Keratinocyte (primary cell): Measurements from ENCODE around the gene SRGN. TPM values are rescaled to one million over a fixed set of nuclear protein-coding genes. Genes with fewer than 3 reads are reported as not detected.

Source experiments
- DNase-seq: peaks from one replicate; pipeline ENCODE4 v3.0.0-alpha.2; 2011; ENCODE audit warnings: low read depth, missing footprints, low spot score
- FAIRE-seq: peaks from 2 replicates; lab custom pipeline; 2011; peaks lifted over from hg19 to GRCh38; lab: Jason Lieb, UNC
- H2AFZ ChIP-seq: 2 replicates; pipeline ENCODE4 v1.6.0; 2012; ENCODE audit warnings: low read length, control low read depth, inconsistent platforms; ENCODE audit not compliant: control insufficient read depth
- H3K27ac ChIP-seq: 2 replicates; pipeline ENCODE4 v1.5.1; 2011; ENCODE audit warnings: low read length; ENCODE audit not compliant: control insufficient read depth, insufficient read depth
- H3K27me3 ChIP-seq: 3 replicates; pipeline ENCODE4 v1.6.0; 2011; ENCODE audit warnings: low read length; ENCODE audit not compliant: control insufficient read depth, insufficient read depth; ENCODE audit errors: extremely low read depth
- H3K36me3 ChIP-seq, 2 experiments: 2 replicates in 1 of 2; 3 replicates in 1 of 2; pipeline ENCODE4 v1.5.1; 2011; ENCODE audit warnings: low read length in 2 of 2, mild to moderate bottlenecking in 1 of 2; ENCODE audit not compliant: control insufficient read depth in 2 of 2, insufficient read depth in 2 of 2; ENCODE audit errors: extremely low read depth in 1 of 2
- H3K4me1 ChIP-seq: 3 replicates; pipeline ENCODE4 v1.5.1; 2011; ENCODE audit warnings: low read length; ENCODE audit not compliant: control insufficient read depth, insufficient read depth; ENCODE audit errors: extremely low read depth
- H3K4me2 ChIP-seq: 3 replicates; pipeline ENCODE4 v1.6.0; 2011; ENCODE audit warnings: low read depth, low read length; ENCODE audit not compliant: control insufficient read depth, insufficient read depth; ENCODE audit errors: extremely low read depth
- H3K4me3 ChIP-seq, 3 experiments: fragments of 200-600 bp in 1 of 3; sonication (generic) in 1 of 3; 2 replicates in 2 of 3; 3 replicates in 1 of 3; pipeline ENCODE4 v1.5.1; 2011 to 2016; ENCODE audit warnings: low read length in 3 of 3, mild to moderate bottlenecking in 3 of 3, control low read depth in 2 of 3, inconsistent platforms in 1 of 3, low read depth in 1 of 3, mixed read lengths in 1 of 3, mixed run types in 1 of 3, moderate library complexity in 1 of 3; ENCODE audit not compliant: control insufficient read depth in 2 of 3, insufficient read depth in 2 of 3; ENCODE audit errors: extremely low read depth in 1 of 3
- H3K79me2 ChIP-seq: 2 replicates; pipeline ENCODE4 v1.6.0; 2012; ENCODE audit warnings: low read length; ENCODE audit not compliant: control insufficient read depth, insufficient read depth
- H3K9ac ChIP-seq: 3 replicates; pipeline ENCODE4 v1.6.0; 2011; ENCODE audit warnings: low read length; ENCODE audit not compliant: control insufficient read depth, insufficient read depth; ENCODE audit errors: extremely low read depth
- H3K9me1 ChIP-seq: 3 replicates; pipeline ENCODE4 v1.6.0; 2011; ENCODE audit warnings: low read length; ENCODE audit not compliant: control insufficient read depth, insufficient read depth; ENCODE audit errors: extremely low read depth
- H3K9me3 ChIP-seq: 2 replicates; pipeline ENCODE4 v1.5.1; 2012; ENCODE audit warnings: low read depth, low read length; ENCODE audit not compliant: control insufficient read depth
- H4K20me1 ChIP-seq: 3 replicates; pipeline ENCODE4 v1.6.0; 2011; ENCODE audit warnings: low read length; ENCODE audit not compliant: control insufficient read depth, insufficient read depth; ENCODE audit errors: extremely low read depth
- CTCF ChIP-seq, 3 experiments: IDR thresholded peaks in 1 of 3; conservative IDR thresholded peaks in 1 of 3; optimal IDR thresholded peaks in 1 of 3; 2 replicates in 2 of 3; 3 replicates in 1 of 3; pipeline versions ENCODE3 to v1.5.1; 2011; ENCODE audit warnings: low read length in 3 of 3, mild to moderate bottlenecking in 3 of 3, moderate library complexity in 2 of 3, control low read depth in 1 of 3, inconsistent platforms in 1 of 3; ENCODE audit not compliant: insufficient read depth in 2 of 3; ENCODE audit errors: extremely low read depth in 1 of 3
- EZH2 ChIP-seq: IDR thresholded peaks from one replicate; pipeline ENCODE4 v1.6.1; 2012; ENCODE audit warnings: inconsistent platforms, mild to moderate bottlenecking, low read length, moderate library complexity
- dilution Hi-C: fragments of 300-500 bp; cut with MboI; formaldehyde crosslinking; loops from one replicate; pipeline ENCODE4 v1.7.0; 2020; ENCODE audit warnings: low sequenced_read_pairs; ENCODE audit not compliant: extremely low pct_ligation_motif_present
- polyA plus RNA-seq, 5 experiments: library from polyadenylated mRNA; depleted of rRNA in 3 of 5; stranded (reverse) in 3 of 5; stranded (forward) in 1 of 5; unstranded in 1 of 5; fragments of >200 nt; gene quantifications; 1 replicate in 1 of 5; 2 replicates in 3 of 5; 3 replicates in 1 of 5; pipeline versions ENCODE4 v1.2.1 to v1.2.3, GENCODE V29; 2011 to 2012; ENCODE audit warnings: missing spikeins in 2 of 5, low read depth in 1 of 5, low replicate concordance in 1 of 5

Gene SRGN
- polyA plus RNA-seq, 1 donor (not counting 4 experiments of a cell fraction or from before 2014, with no cell fraction given), result 2.1 TPM

GRCh38 chr10:69102440-69102839, 14.5 kb downstream of the SRGN start:
- H3K27ac ChIP-seq, result no peak overlapping the region
- no peaks in the 10 kb centered on the region for H4K20me1 ChIP-seq
- no peak for FAIRE-seq
- H2AFZ ChIP-seq, result no peak overlapping the region
- H3K9me1 ChIP-seq, result no peaks in the 10 kb centered on the region
- no peak overlapping the region for H3K9ac ChIP-seq
- H3K27me3 ChIP-seq, result no peaks in the 10 kb centered on the region
- no peaks in the 10 kb centered on the region for H3K79me2 ChIP-seq
- H3K36me3 ChIP-seq, result no peaks in the 10 kb centered on the region
- DNase-seq, result no peak
- TF ChIP-seq CTCF (optimal IDR thresholded peaks at IDR 0.05 in 1 of 3, IDR thresholded peaks at IDR 0.05 in 1 of 3, conservative IDR thresholded peaks at IDR 0.05 in 1 of 3; ENCODE audit: extremely low read depth in 1 of 3, insufficient read depth in 2 of 3, low read length in 3 of 3), result no peak
- no peak for TF ChIP-seq EZH2
- H3K9me3 ChIP-seq, result no peaks in the 10 kb centered on the region
- no peak overlapping the region for H3K4me2 ChIP-seq
- H3K4me1 ChIP-seq, result no peaks in the 10 kb centered on the region
- H3K4me3 ChIP-seq, result no peak overlapping the region
- dilution Hi-C loops, result loop anchor here (5.0 kb wide), 2 partner anchors 35 to 75 kb away; no protein-coding TSS in a partner anchor

GRCh38 chr10:69103784-69104183, 15.9 kb downstream of the SRGN start:
- no peaks in the 10 kb centered on the region for H3K9me3 ChIP-seq
- dilution Hi-C loops, result loop anchor here (5.0 kb wide), 2 partner anchors 36 to 76 kb away; no protein-coding TSS in a partner anchor

More at GRCh38 chr10:69103784-69104183, 15.9 kb downstream of the SRGN start:
- Histone ChIP-seq H3K36me3 (no peaks in the 10 kb centered on the region), H3K9ac (no peak overlapping the region), H2AFZ (no peak overlapping the region), H3K9me1 (no peaks in the 10 kb centered on the region), H3K4me1 (no peaks in the 10 kb centered on the region), H4K20me1 (no peaks in the 10 kb centered on the region), H3K79me2 (no peaks in the 10 kb centered on the region), H3K4me2 (no peak overlapping the region), H3K27ac (no peak overlapping the region), H3K4me3 (no peak overlapping the region), H3K27me3 (no peaks in the 10 kb centered on the region)
- no peak for DNase-seq
- TF ChIP-seq CTCF (optimal IDR thresholded peaks at IDR 0.05 in 1 of 3, IDR thresholded peaks at IDR 0.05 in 1 of 3, conservative IDR thresholded peaks at IDR 0.05 in 1 of 3; ENCODE audit: extremely low read depth in 1 of 3, insufficient read depth in 2 of 3, low read length in 3 of 3) (no peak), EZH2 (no peak)
- FAIRE-seq, result no peak
